NCI-H1105 (cell line): ENCODE measurements around the gene WNT8A.

Experiments
- DNase-seq: peaks from one replicate; lab custom pipeline; 2025; lab: John Stamatoyannopoulos, UW

The WNT8A gene

DNA sequence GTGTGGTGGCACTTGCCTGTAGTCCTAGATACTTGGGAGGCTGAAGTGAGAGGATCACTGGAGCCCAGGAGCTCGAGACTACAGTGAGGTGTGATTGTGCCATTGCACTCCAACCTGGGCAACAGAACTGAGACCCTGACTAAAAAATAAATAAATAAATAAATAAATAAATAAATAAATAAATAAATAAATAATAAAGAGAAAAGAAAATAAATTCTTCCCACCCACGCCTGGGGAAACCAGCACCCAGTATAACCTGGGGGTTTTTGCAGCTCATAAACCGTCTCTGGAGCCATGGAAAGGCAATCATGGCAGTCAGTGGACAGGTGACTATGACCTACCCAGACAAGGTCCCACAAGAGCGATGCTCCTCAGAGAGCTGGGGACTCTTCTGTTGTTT is 7.9 kb downstream of the WNT8A start:
- no peak for DNase-seq

DNA sequence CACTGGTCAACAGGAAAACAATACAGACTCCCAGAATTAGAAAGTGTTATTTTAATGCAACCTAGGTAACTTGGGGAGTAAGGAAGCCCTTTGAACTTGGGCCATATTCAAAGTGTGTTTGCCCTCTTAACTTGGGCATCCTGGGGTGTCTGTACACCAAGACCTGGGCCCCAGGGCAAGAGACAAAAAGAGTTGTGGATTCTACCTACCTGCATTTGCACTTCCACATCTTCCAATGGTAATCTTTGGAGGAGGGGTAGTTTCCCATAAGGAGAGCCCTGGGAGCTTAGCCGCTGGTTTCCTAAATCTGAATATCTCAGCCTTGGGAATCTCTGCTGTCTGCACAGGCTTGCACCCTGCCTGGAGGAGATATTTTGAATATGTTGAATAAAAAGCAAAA is 8.5 kb downstream of the WNT8A start:
- no peak for DNase-seq

DNA sequence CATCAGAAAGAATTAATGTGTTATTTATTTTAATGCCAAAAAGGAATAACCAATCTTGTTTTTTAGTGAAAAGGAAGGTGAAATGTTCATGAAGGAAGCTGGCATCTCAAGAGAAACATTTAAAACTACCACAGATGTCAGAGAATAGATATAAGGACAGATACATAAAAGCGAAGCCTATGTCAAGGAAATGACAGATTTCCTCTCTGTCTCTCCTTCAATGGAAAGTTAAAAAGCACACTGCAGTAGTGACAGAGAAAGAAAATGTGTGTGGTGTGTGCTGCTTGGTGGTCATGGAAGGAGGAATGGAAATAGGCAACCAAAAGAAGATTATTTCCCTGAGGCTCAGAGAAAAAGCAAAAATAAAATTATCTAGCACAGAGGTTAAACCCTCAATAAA is 9.2 kb downstream of the WNT8A start:
- DNase-seq: no peak

DNA sequence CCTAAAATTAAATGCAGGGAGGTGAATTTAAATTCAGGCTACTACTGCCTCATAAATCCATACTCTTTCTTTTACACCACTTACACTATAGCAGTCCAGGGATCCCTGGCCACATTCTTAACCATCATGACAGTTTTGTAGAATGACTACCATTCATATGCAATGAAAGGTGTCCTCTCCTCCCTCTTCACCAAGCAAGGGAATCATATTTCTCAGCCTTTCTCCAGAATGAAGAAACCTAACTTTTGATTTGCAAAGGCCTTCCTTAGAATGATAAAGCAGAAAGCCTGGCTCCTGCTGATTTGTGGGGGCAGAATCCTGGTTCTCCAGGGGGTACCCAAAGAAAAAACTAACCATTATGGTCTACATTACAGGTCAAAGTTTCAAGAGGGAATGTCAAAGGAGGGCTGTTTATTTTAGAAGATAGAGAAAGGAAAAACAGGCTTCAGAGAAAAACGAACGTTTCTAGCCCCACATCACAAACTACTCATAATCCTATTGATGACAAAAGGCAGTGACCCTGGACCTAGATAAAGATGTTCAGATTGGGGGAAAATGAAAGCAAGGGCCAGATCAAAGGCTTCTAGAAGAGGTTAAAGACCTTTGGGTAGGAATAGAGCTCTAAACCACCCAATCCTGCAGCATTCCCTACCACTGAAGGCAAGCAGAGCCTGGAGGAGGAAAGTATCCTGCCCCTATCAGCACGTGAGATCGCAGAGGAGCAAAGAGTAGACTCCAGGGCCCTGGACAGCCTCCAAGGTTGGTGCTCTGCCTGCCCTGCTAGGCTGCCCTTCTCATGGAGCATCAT is 11.5 kb downstream of the WNT8A start:
- DNase-seq: no peak

DNA sequence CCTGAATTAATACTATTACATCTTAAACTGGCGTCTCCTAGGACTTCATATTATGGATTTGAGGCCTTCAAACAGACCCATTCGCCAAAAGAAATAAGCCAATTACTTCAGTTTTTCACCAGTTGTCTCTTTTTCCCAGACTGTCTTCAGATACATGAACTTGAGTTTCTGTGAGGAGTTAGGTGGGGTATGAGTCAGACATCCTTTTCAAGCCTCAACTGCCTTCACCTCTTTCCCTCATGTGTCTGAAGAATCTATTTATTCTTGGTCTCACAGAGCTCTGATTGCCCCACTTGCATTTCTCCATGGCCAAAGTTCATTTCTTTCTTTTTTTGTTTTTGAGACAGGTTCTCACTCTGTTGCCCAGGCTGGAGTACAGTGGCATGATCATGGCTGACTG is 12.5 kb downstream of the WNT8A start:
- no peak for DNase-seq

DNA sequence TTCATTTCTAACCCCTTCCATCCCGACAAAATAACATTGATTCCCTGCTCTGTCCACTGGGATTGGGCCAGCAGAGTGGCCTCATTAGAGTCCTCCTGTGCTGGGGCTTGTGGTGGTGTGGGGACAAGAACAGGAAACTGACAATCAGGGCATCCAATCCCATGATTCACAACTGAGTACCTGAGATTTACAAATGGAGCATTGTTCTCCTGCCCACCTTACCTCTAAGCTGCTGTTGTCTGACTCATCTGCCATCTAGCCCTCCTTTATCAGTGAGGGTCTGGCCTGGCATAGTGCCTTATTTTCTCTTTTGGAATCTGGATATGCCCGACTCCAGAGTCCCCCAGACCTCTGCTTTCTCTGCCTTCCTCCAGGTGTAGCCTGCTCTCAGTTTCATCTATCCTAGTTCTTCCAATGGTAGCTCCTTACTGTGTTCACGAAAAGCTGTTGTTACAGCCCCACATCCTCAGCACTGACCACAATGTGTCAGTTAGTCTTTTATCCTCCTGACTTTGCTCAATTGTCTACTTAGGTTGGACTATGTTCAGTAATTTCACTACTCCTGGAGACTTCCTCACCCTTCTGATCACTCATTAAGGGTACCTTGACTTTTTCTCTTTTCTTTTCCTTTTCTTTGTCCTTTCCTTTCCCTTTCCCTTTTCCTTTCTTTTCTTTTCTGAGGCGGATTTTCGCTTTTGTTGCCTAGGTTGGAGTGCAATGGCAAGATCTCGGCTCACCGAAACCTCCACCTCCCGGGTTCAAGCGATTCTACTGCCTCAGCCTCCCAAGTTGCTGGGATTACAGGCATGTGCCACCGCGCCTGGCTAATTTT is 13.4 kb downstream of the WNT8A start:
- no peak for DNase-seq

DNA sequence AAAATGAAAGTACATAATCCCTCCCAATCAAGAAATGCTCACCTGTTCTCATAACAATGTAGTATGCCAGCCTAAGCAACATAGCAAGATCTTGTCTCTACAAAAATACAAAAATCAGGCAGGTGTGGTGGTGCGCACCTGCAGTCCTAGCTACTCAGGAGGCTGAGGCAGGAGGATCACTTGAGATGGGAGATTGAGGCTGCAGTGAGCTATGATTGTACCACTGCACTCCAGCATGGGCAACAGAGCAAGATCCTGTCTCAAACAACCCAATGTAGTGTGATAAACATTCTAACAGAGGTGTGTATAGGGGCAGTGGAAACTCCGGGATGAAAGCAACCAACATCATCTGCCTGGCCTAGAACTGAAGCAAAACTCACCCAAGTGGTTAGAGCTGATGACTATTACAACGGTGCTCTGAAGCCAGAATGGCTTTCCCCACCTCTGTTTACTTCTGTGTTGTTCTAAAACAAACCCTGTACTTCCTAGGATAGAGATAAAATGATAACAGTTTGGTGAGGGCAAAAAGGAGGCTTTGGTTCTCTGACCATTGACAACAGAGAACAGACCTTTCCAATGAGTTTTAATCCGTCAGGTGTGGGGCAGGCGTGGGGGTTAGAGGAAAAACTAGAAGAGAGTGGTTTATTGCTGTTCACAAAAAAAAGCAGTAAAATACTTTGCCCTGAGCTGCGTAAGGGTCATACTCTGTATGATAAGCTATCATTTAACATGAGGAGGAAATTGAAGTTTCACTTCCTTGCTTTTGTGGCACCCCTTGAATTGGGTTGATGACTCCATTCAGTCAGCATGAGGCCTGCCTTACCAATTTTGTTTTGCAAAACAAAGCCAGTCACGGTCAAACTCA is 18.9 kb downstream of the WNT8A start:
- DNase-seq: no peak

DNA sequence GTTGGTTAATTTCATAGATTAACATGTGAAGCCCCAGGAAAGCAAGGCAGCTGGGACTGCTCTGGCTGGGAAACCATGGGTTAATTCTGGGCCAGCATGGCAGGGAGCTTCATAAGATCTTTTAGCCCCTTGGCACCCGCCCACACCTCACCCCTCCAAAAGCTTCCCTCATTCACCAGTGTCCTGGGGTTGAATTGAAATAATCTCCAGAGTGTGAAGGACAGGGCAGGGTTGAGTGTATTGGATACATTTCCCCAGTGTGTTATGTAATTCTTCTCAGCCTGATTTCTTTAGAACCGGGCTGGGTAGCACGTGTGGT is 19.4 kb downstream of the WNT8A start:
- DNase-seq: no peak

DNA sequence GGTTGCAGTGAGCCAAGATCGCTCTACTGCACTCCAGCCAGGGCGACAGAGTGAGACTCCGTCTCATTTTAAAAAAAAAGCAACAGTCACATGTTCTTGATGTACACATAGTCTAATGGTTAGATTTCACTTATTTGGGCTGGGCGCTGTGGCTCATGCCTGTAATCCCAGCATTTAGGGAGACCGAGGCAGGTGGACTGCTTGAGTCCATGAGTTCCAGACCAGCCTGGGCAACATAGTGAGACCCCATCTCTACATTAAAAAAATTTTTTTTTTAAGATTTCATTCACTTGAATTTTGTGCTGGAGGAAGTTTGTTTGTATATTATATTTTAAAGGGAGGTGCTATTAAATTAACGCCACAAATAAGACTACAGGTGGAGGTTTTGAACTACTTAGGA is 21.9 kb downstream of the WNT8A start:
- DNase-seq: no peak

DNA sequence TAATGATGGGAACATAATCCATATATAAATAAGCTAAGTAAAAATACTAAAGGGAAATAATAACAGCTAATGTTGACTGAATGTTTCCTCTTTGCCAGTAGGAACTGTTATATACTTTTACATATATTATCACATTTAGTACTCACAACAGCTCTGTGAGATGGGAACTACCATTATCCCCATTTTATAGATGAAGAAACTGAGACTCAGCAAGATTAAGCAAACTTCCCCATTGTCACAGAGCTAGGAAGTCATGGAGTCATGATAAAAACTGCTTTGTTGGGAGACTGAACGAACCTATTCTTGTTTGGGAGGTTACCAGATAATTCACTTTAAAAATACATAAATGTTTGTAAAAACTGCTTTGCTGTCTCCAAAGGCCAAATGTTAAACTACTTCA is 23.4 kb downstream of the WNT8A start:
- no peak for DNase-seq

DNA sequence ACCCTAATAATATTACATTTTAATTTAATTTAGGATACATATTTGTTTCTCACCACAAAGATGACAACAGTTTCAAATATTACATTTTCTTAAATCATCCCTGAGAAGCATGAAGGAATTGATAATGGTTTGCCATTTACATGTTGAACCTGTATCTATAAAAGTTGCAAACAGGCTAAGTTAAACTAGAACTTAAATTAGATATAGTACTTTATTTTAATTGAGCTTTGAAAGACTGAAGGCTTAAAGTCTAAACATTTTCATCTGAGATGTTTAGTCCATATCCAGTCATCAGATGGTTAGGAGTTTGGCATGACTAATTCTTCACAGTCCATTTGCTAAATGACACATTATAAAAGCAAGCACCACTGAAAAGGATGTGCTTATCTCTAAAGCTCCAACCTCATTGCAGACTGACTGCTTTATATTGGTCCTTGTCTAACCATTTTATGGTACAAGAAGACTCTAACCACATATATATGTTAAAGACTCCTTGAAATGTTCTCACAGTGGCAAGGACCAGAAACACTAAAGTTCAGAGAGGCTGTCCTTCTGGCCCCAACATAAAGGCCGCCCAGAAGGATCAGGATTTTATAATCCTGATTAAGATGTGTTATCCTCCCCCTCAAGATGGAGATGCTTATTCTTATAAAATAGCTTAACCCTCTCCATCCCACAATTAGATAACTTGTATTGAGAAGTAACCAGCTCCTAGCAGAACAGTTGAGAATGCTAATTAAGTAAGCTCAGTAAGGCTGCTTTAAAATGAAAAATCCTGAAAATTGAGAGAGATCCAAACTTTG is 25.8 kb downstream of the WNT8A start:
- DNase-seq: no peak

DNA sequence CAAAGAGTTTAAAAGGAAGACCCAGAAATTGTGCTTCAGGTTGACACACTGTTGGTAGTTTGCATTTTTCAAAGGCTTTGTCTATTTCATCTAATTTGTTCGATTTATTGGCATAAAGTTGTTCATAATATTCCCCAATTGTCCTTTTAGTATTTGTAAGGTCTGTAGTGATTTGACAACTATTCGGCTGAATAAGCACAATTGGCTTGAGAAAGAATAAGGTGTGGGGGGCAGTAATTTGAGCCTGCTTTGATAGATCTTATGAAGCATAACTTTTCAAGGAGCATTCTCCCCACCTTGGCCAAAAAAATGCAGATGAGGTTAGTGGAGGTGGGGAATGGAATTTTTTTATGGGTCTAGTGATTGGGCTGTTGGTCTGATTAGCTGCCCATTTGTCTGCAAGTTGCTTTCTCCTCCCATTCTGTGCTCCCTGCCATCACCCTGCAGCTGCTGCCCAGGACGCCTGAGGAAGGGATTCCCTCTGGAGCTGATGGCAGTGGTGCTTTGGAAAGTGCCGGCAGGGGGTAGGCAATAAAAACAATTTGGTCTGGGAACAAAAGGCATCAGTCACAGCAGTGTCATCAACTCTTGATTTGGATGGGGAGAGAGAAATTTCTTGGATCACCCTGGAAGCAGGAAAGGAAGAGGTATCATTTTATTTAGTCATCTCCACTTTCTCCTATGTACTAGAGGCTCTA is 26.6 kb downstream of the WNT8A start:
- no peak for DNase-seq

DNA sequence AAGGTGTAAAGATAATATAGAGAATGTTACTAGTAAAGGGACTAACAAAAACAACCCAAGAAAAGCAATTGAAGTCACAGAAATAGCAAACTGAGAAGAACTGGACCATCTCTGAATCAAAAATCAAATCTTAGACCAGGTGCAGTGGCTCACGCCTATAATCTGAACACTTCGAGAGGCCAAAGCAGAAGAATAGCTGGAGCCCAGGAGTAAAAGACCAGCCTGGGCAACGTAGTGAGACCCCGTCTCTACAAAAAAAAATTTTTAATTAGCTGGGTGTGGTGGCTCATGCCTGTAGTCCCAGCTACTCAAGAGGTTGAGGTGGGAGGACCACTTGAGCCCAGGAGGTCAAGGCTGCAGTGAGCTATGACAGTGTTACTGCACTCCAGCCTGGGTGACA is 27.3 kb downstream of the WNT8A start:
- DNase-seq: no peak

DNA sequence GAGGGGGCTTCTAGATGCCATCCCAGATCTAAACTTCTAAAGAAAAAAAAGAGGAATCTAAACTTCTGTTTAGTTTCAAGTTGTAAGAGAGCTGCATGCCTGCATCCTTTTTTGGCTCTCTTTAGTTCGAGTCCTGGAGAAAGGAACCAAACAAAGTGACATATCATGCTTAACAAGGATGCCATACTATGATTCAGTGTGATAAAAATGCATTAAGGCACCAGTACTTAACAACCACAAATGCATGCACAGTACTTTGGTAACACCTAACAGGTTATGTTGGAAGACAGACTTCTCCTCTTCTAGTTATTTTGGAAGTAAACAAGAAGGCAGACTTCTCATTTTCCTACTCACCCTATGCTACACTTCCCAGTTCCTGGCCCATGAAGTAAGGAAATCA is 28.1 kb downstream of the WNT8A start:
- DNase-seq: no peak

DNA sequence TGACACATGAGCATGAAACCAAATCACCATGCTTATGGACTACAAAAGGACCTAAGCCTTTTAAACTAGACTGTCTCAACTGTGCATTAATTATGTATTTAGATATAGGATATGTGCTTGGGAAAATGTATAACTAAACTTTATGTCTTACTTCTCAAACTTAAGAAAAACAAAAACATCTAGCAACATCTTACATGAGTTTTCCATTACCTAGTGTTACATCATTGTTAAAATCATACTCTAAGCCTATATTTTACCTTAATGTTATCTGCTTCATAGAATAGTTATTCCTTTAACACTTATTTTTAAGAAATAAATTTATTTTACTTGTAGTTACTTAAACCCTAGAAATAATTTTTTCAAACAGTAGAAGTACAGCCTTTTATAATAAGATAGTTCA is 31.4 kb downstream of the WNT8A start:
- DNase-seq: no peak

DNA sequence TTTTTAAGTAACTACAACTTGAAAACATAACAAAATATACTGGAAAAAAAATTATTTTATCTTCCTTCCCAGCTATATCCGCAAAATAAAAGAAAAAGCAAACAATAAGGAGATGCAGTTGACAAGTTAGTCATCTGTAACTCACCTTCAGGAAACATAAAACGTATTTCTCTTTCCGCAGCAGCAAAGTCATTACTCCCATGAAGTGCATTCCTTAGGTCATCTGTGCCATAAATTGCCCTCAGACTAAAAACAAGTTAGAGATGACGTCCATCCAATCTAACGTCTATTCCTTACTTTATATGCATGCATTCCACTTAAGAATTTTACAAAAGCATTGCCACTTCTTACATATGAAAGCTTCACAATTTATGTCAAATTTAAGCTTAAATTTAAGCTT is 44.5 kb downstream of the WNT8A start:
- no peak for DNase-seq

DNA sequence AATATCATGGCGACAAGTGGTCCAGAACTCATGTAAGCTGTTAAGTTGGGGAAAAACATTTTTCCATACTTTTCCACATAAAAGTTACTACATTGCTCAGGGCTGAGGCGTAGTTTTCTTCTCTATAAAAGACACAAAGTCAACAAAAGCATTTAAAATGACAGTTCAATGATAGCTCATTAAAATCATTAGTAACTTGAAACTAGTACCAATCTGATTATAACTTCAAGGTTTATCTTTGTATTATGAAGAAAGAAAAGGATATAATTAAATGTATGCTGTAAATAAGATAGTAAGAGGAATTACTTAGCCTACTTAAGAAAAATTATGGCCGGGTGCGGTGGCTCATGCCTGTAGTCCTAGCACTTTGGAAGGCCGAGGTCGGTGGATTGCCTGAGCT is 45.5 kb downstream of the WNT8A start:
- DNase-seq: no peak

DNA sequence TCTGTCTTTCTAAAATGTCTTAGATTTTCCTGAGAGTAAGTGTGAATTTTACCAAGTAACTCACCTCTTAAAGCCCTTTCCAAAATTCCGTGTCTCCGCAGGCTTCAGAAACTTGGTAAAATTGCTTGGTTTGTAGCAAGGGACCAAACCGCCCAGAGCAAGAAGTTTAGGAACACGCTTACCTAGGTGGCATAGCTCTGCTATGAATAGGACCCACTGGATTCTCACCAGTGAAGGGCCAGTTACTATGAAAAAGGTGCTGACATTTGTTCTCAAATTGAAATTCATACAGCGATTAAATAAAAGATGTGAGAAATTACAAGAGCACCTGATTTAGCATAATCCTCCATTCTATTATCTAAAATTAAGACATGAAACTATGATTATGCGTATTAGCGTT is 48.7 kb downstream of the WNT8A start:
- no peak for DNase-seq

DNA sequence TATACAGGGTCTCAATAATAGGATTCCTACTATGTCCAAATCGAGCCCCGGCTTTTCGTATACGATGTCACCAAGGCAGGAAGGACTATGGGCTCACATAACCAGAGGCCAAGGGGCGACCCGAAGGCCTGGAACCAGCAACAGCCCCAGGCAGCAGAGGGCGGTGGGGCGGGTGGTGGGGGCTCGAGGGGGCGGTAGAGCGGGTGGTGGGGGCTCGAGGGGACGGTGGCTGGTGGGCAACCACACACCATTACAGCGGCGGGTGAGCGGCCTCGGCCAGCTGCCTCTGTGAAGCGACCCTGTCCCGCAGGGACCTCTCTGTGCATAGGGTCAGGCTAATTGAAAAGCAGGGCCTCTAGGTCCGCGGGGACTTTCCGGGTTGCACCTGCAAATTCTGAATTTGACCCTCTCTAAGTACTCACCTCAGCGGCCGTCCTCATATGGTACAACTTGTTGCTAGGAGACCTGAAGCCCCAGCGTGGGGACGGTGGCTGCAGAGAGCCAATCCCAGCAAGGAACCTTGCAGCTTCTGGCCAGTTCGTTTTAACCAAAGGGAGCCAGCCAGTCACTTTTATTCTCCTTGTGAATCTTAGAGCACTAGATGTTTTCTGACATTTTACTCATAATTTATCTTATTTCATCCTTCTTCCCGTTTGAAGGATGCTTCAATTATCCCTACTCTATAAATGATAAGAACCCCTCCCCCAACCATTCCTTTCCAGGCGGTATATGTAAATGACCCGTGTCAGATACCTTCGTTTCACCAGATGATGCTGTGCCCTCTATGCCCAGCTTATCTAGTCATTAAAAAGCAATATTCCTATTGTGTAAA is 55.3 kb downstream of the WNT8A start, which contains the start of gene NME5:
TSS of gene NME5 (minus strand) at position 480 of the 832 bp plus-strand sequence. CDS start 648 bp downstream, outside the sequence.
- DNase-seq: peak; percentile 41

DNA sequence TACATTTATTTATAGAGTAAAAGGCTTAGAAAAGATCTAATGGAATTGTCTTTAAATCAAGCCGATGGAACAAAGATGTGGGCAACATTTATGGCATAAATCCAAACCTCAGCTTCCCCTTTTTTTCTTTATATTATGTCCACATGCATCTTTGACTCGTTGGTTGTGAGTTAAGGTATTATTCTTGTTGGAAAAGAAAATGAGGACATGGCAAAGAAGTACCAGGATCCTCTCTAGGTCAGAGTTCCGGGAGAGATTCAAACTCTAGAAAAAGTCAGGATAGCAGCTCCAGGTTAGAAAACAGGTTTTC is 55.9 kb downstream of the WNT8A start:
- no peak for DNase-seq
